Measurements from ENCODE around the gene PPFIA1. TPM values are rescaled to one million over a fixed set of nuclear protein-coding genes. Genes with fewer than 3 reads are reported as not detected.

The PPFIA1 gene
- total RNA-seq, 5 donors from 2014 or later (not counting 1 experiment from before 2014, with no cell fraction given) = 41.0 to 50.7 (median 49.6) TPM

- ATAC-seq (replicated peaks in 1 of 4) = no peak
- Histone ChIP-seq H3K27me3 (replicated peaks in 1 of 2; ENCODE audit: control insufficient read depth in 2 of 2, extremely low read depth in 1 of 2, insufficient read depth in 2 of 2, low read length in 1 of 2) (no peaks in the 10 kb centered on the region), H3K4me1 (ENCODE audit: control insufficient read depth in 1 of 2, extremely low read depth in 1 of 2, insufficient read depth in 2 of 2, low read length in 2 of 2) (no peaks in the 10 kb centered on the region), H3K27ac (ENCODE audit: low read length) (no peak overlapping the region), H3K9me3 (no peaks in the 10 kb centered on the region), H3K4me3 (ENCODE audit: control insufficient read depth in 1 of 2, extremely low read depth in 1 of 2, low read length in 1 of 2) (no peak overlapping the region), H3K36me3 (ENCODE audit: control insufficient read depth in 2 of 2, extremely low read depth in 1 of 2, insufficient read depth in 1 of 2, low read length in 1 of 2) (peaks cover 22 to 78% of the 10 kb centered on the region in 2 donors)
- no peaks in the 10 kb centered on the region for H3K4me1 Mint-ChIP-seq
- H3K4me3 Mint-ChIP-seq = no peak overlapping the region
- no peaks in the 10 kb centered on the region for H3K27me3 Mint-ChIP-seq
- CTCF ChIA-PET = no interaction called here
- no peak overlapping the region for H3K27ac Mint-ChIP-seq
- peaks cover 66% of the 10 kb centered on the region for H3K36me3 Mint-ChIP-seq
- POLR2A ChIA-PET = no interaction called here
- 100% methylated on average over 2 of the region's 4 CpGs for whole genome bisulfite sequencing (ENCODE audit: insufficient coverage)
- no peaks in the 10 kb centered on the region for H3K9me3 Mint-ChIP-seq
- no peak for DNase-seq
Measured at GRCh38 chr11:70338594-70338993, 68.1 kb downstream of the PPFIA1 start.

- CTCF ChIA-PET = no interaction called here
- no peak for DNase-seq
- Mint-ChIP-seq H3K36me3 (peaks cover 65% of the 10 kb centered on the region), H3K4me3 (no peak overlapping the region), H3K9me3 (no peaks in the 10 kb centered on the region), H3K27ac (no peak overlapping the region), H3K4me1 (no peaks in the 10 kb centered on the region), H3K27me3 (no peaks in the 10 kb centered on the region)
- H3K4me1 ChIP-seq (ENCODE audit: control insufficient read depth in 1 of 2, extremely low read depth in 1 of 2, insufficient read depth in 2 of 2, low read length in 2 of 2) = no peaks in the 10 kb centered on the region
- no peaks in the 10 kb centered on the region for H3K9me3 ChIP-seq
- H3K27ac ChIP-seq (ENCODE audit: low read length) = no peak overlapping the region
- no peak overlapping the region for H3K4me3 ChIP-seq (ENCODE audit: control insufficient read depth in 1 of 2, extremely low read depth in 1 of 2, low read length in 1 of 2)
- WGBS (ENCODE audit: insufficient coverage) = 100% methylated on average over 5 of the region's 8 CpGs
- no peaks in the 10 kb centered on the region for H3K27me3 ChIP-seq (replicated peaks in 1 of 2; ENCODE audit: control insufficient read depth in 2 of 2, extremely low read depth in 1 of 2, insufficient read depth in 2 of 2, low read length in 1 of 2)
- peaks cover 20 to 78% of the 10 kb centered on the region in 2 donors for H3K36me3 ChIP-seq (ENCODE audit: control insufficient read depth in 2 of 2, extremely low read depth in 1 of 2, insufficient read depth in 1 of 2, low read length in 1 of 2)
- POLR2A ChIA-PET = no interaction called here
- no peak for ATAC-seq (replicated peaks in 1 of 4)
Measured at GRCh38 chr11:70339066-70339465, 68.6 kb downstream of the PPFIA1 start.

GRCh38 chr11:70341881-70342429 lies 71.5 kb downstream of the PPFIA1 start:
- ChIA-PET CTCF (no interaction called here), POLR2A (no interaction called here)
- Histone ChIP-seq H3K27me3 (replicated peaks in 1 of 2; ENCODE audit: control insufficient read depth in 2 of 2, extremely low read depth in 1 of 2, insufficient read depth in 2 of 2, low read length in 1 of 2) (no peaks in the 10 kb centered on the region), H3K36me3 (ENCODE audit: control insufficient read depth in 2 of 2, extremely low read depth in 1 of 2, insufficient read depth in 1 of 2, low read length in 1 of 2) (peaks cover 15 to 71% of the 10 kb centered on the region in 2 donors), H3K4me3 (ENCODE audit: control insufficient read depth in 1 of 2, extremely low read depth in 1 of 2, low read length in 1 of 2) (no peak overlapping the region), H3K27ac (ENCODE audit: low read length) (no peak overlapping the region), H3K9me3 (no peaks in the 10 kb centered on the region), H3K4me1 (ENCODE audit: control insufficient read depth in 1 of 2, extremely low read depth in 1 of 2, insufficient read depth in 2 of 2, low read length in 2 of 2) (no peaks in the 10 kb centered on the region)
- 100% methylated on average over 10 of the region's 15 CpGs for WGBS (ENCODE audit: insufficient coverage)
- Mint-ChIP-seq H3K4me1 (no peaks in the 10 kb centered on the region), H3K36me3 (peaks cover 64% of the 10 kb centered on the region), H3K27me3 (no peaks in the 10 kb centered on the region), H3K4me3 (no peak overlapping the region), H3K9me3 (no peaks in the 10 kb centered on the region), H3K27ac (no peak overlapping the region)
- DNase-seq (no peak), ATAC-seq (replicated peaks in 1 of 4) (no peak)

GRCh38 chr11:70343636-70344035 lies 73.1 kb downstream of the PPFIA1 start:
- Mint-ChIP-seq H3K27me3 (no peaks in the 10 kb centered on the region), H3K4me3 (no peak overlapping the region), H3K36me3 (peaks cover 63% of the 10 kb centered on the region), H3K9me3 (no peaks in the 10 kb centered on the region), H3K27ac (no peak overlapping the region), H3K4me1 (no peaks in the 10 kb centered on the region)
- 97% methylated on average over 8 of the region's 11 CpGs for WGBS (ENCODE audit: insufficient coverage)
- Histone ChIP-seq H3K4me3 (ENCODE audit: control insufficient read depth in 1 of 2, extremely low read depth in 1 of 2, low read length in 1 of 2) (no peak overlapping the region), H3K36me3 (ENCODE audit: control insufficient read depth in 2 of 2, extremely low read depth in 1 of 2, insufficient read depth in 1 of 2, low read length in 1 of 2) (peaks cover 14 to 66% of the 10 kb centered on the region in 2 donors), H3K9me3 (no peaks in the 10 kb centered on the region), H3K4me1 (ENCODE audit: control insufficient read depth in 1 of 2, extremely low read depth in 1 of 2, insufficient read depth in 2 of 2, low read length in 2 of 2) (no peaks in the 10 kb centered on the region), H3K27ac (ENCODE audit: low read length) (no peak overlapping the region), H3K27me3 (replicated peaks in 1 of 2; ENCODE audit: control insufficient read depth in 2 of 2, extremely low read depth in 1 of 2, insufficient read depth in 2 of 2, low read length in 1 of 2) (no peaks in the 10 kb centered on the region)
- ATAC-seq (replicated peaks in 1 of 4) (no peak), DNase-seq (no peak)
- ChIA-PET CTCF (no interaction called here), POLR2A (no interaction called here)

GRCh38 chr11:70348191-70348590 lies 77.7 kb downstream of the PPFIA1 start:
- H3K9me3 Mint-ChIP-seq = no peaks in the 10 kb centered on the region
- H3K36me3 ChIP-seq (ENCODE audit: control insufficient read depth in 2 of 2, extremely low read depth in 1 of 2, insufficient read depth in 1 of 2, low read length in 1 of 2) = peaks cover 9 to 59% of the 10 kb centered on the region in 2 donors
- peaks cover 57% of the 10 kb centered on the region for H3K36me3 Mint-ChIP-seq
- H3K4me3 ChIP-seq (ENCODE audit: control insufficient read depth in 1 of 2, extremely low read depth in 1 of 2, low read length in 1 of 2) = no peak overlapping the region
- ChIA-PET CTCF (interaction anchor here in 1 of 2 donors (0.6 kb wide), 1 partner anchor 81 kb away, joined by 5 read pairs; no protein-coding TSS in a partner anchor), POLR2A (no interaction called here)
- H3K27me3 Mint-ChIP-seq = no peaks in the 10 kb centered on the region
- WGBS (ENCODE audit: insufficient coverage) = 100% methylated on average over 5 of the region's 12 CpGs
- no peak for DNase-seq
- H3K4me3 Mint-ChIP-seq = no peak overlapping the region
- no peaks in the 10 kb centered on the region for H3K9me3 ChIP-seq
- peaks cover 0 to 13% of the 10 kb centered on the region in 2 experiments for H3K4me1 ChIP-seq (ENCODE audit: control insufficient read depth in 1 of 2, extremely low read depth in 1 of 2, insufficient read depth in 2 of 2, low read length in 2 of 2)
- H3K27ac Mint-ChIP-seq = no peak overlapping the region
- H3K4me1 Mint-ChIP-seq = no peaks in the 10 kb centered on the region
- no peaks in the 10 kb centered on the region for H3K27me3 ChIP-seq (replicated peaks in 1 of 2; ENCODE audit: control insufficient read depth in 2 of 2, extremely low read depth in 1 of 2, insufficient read depth in 2 of 2, low read length in 1 of 2)
- no peak for ATAC-seq (replicated peaks in 1 of 4)
- no peak overlapping the region for H3K27ac ChIP-seq (ENCODE audit: low read length)

- H3K4me1 ChIP-seq (ENCODE audit: control insufficient read depth in 1 of 2, extremely low read depth in 1 of 2, insufficient read depth in 2 of 2, low read length in 2 of 2) = peaks cover 0 to 13% of the 10 kb centered on the region in 2 experiments
- DNase-seq (no peak), ATAC-seq (replicated peaks in 1 of 4) (no peak)
- POLR2A ChIA-PET = no interaction called here
- Mint-ChIP-seq H3K4me1 (no peaks in the 10 kb centered on the region), H3K27ac (no peak overlapping the region), H3K4me3 (no peak overlapping the region), H3K27me3 (no peaks in the 10 kb centered on the region), H3K9me3 (no peaks in the 10 kb centered on the region), H3K36me3 (peaks cover 57% of the 10 kb centered on the region)
- H3K27ac ChIP-seq (ENCODE audit: low read length) = no peak overlapping the region
- no peaks in the 10 kb centered on the region for H3K27me3 ChIP-seq (replicated peaks in 1 of 2; ENCODE audit: control insufficient read depth in 2 of 2, extremely low read depth in 1 of 2, insufficient read depth in 2 of 2, low read length in 1 of 2)
- no CpG with 5 or more reads among the region's 1 CpG for WGBS (ENCODE audit: insufficient coverage)
- peaks cover 9 to 56% of the 10 kb centered on the region in 2 donors for H3K36me3 ChIP-seq (ENCODE audit: control insufficient read depth in 2 of 2, extremely low read depth in 1 of 2, insufficient read depth in 1 of 2, low read length in 1 of 2)
- H3K4me3 ChIP-seq (ENCODE audit: control insufficient read depth in 1 of 2, extremely low read depth in 1 of 2, low read length in 1 of 2) = no peak overlapping the region
- H3K9me3 ChIP-seq = no peaks in the 10 kb centered on the region
- CTCF ChIA-PET = interaction anchor here (0.6 to 0.7 kb wide), 3 partner anchors 22 to 148 kb away, joined by 3 to 5 read pairs (median 4); no protein-coding TSS in a partner anchor
Measured at GRCh38 chr11:70348608-70349007, 78.1 kb downstream of the PPFIA1 start.

- no peaks in the 10 kb centered on the region for H3K27me3 Mint-ChIP-seq
- WGBS (ENCODE audit: insufficient coverage) = no CpG with 5 or more reads among the region's 3 CpGs
- Histone ChIP-seq H3K9me3 (no peaks in the 10 kb centered on the region), H3K27ac (ENCODE audit: low read length) (no peak overlapping the region), H3K27me3 (replicated peaks in 1 of 2; ENCODE audit: control insufficient read depth in 2 of 2, extremely low read depth in 1 of 2, insufficient read depth in 2 of 2, low read length in 1 of 2) (no peaks in the 10 kb centered on the region), H3K36me3 (ENCODE audit: control insufficient read depth in 2 of 2, extremely low read depth in 1 of 2, insufficient read depth in 1 of 2, low read length in 1 of 2) (peaks cover 15 to 59% of the 10 kb centered on the region in 2 donors), H3K4me1 (ENCODE audit: control insufficient read depth in 1 of 2, extremely low read depth in 1 of 2, insufficient read depth in 2 of 2, low read length in 2 of 2) (peaks cover 0 to 16% of the 10 kb centered on the region in 2 experiments), H3K4me3 (ENCODE audit: control insufficient read depth in 1 of 2, extremely low read depth in 1 of 2, low read length in 1 of 2) (no peak overlapping the region)
- no peak overlapping the region for H3K4me3 Mint-ChIP-seq
- H3K4me1 Mint-ChIP-seq = peaks cover 0 to 3% (median 0%) of the 10 kb centered on the region in 3 donors
- DNase-seq = no peak
- ATAC-seq (replicated peaks in 1 of 4) = no peak
- POLR2A ChIA-PET = no interaction called here
- peaks cover 60% of the 10 kb centered on the region for H3K36me3 Mint-ChIP-seq
- no peaks in the 10 kb centered on the region for H3K9me3 Mint-ChIP-seq
- H3K27ac Mint-ChIP-seq = no peak overlapping the region
- CTCF ChIA-PET = no interaction called here
Measured at GRCh38 chr11:70351646-70352045, 81.2 kb downstream of the PPFIA1 start.
